Hepatocyte (in vitro differentiated cells): ENCODE measurements around the gene FYTTD1. TPM values are rescaled to one million over a fixed set of nuclear protein-coding genes. Genes with fewer than 3 reads are reported as not detected.

Experiments used
- DNase-seq: peaks from one replicate; pipeline ENCODE4 v3.0.0-alpha.2; 2016; ENCODE audit warnings: low spot score
- H2AFZ ChIP-seq: fragments of 200-600 bp; sonication (generic); 2 replicates; pipeline ENCODE4 v1.6.0; 2016; ENCODE audit warnings: antibody characterized with exemption, mild to moderate bottlenecking
- H3K27ac ChIP-seq: fragments of 200-600 bp; sonication (generic); 2 replicates; pipeline ENCODE4 v1.5.1; 2016; ENCODE audit warnings: mild to moderate bottlenecking
- H3K27me3 ChIP-seq: fragments of 200-600 bp; sonication (generic); 2 replicates; pipeline ENCODE4 v1.6.1; 2016
- H3K36me3 ChIP-seq: fragments of 200-600 bp; sonication (generic); replicated peaks from 2 replicates; pipeline ENCODE4 v1.5.1; 2016; ENCODE audit warnings: low read depth; ENCODE audit not compliant: insufficient read depth
- H3K4me1 ChIP-seq: fragments of 200-600 bp; sonication (generic); 2 replicates; pipeline ENCODE4 v1.5.1; 2016; ENCODE audit warnings: mild to moderate bottlenecking, moderate library complexity; ENCODE audit not compliant: insufficient read depth
- H3K4me2 ChIP-seq: fragments of 200-600 bp; sonication (generic); 2 replicates; pipeline ENCODE4 v1.6.0; 2016
- H3K4me3 ChIP-seq: fragments of 200-600 bp; sonication (generic); 2 replicates; pipeline ENCODE4 v1.5.1; 2016; ENCODE audit warnings: mild to moderate bottlenecking
- H3K79me2 ChIP-seq: fragments of 200-600 bp; sonication (generic); 2 replicates; pipeline ENCODE4 v1.6.0; 2017; ENCODE audit warnings: mild to moderate bottlenecking
- H3K9me2 ChIP-seq: fragments of 200-600 bp; sonication (generic); replicated peaks from 2 replicates; pipeline ENCODE4 v1.6.0; 2017; ENCODE audit warnings: mild to moderate bottlenecking; ENCODE audit not compliant: insufficient read depth
- H3K9me3 ChIP-seq: fragments of 200-600 bp; sonication (generic); 2 replicates; pipeline ENCODE4 v1.5.1; 2016; ENCODE audit warnings: low read depth, mild to moderate bottlenecking
- H4K20me1 ChIP-seq: fragments of 200-600 bp; sonication (generic); 2 replicates; pipeline ENCODE4 v1.6.0; 2016; ENCODE audit warnings: mild to moderate bottlenecking; ENCODE audit not compliant: insufficient read depth, poor library complexity, severe bottlenecking
- CTCF ChIP-seq: fragments of 200-600 bp; sonication (generic); IDR thresholded peaks from 2 replicates; pipeline ENCODE4 v1.5.1; 2016; ENCODE audit warnings: antibody characterized with exemption, mild to moderate bottlenecking; ENCODE audit not compliant: poor library complexity
- EZH2 ChIP-seq: fragments of 200-600 bp; sonication (generic); IDR thresholded peaks from 2 replicates; pipeline ENCODE4 v1.6.1; 2016; ENCODE audit warnings: antibody characterized with exemption, mild to moderate bottlenecking, borderline replicate concordance
- EZH2phosphoT487 ChIP-seq: fragments of 200-600 bp; sonication (generic); IDR thresholded peaks from one replicate; pipeline ENCODE4 v1.6.1; 2018; ENCODE audit warnings: antibody characterized with exemption, mild to moderate bottlenecking, low read depth, moderate library complexity; ENCODE audit not compliant: unreplicated experiment, severe bottlenecking
- WGBS: methylation state at CpG from one replicate; pipeline ENCODE4 v1.1.6; 2016; ENCODE audit warnings: low lambda C conversion rate; ENCODE audit errors: missing lambda C conversion rate; 5-methylcytosine and 5-hydroxymethylcytosine counted together
- polyA plus RNA-seq: library from polyadenylated mRNA; unstranded; fragments of >200 nt; fragmentation: Nextera tagmentation; extraction: Ambion mirVana; gene quantifications from 2 replicates; pipeline ENCODE4 v1.2.1, GENCODE V29; 2016
- total RNA-seq: library from RNA; depleted of rRNA; stranded (reverse); fragments of >200 nt; gene quantifications from 2 replicates; pipeline ENCODE4 v1.2.3, GENCODE V29; 2014

The FYTTD1 gene
- total and polyA plus RNA-seq, 2 experiments from 2014 or later: 32.1 to 51.0 TPM

GRCh38 chr3:197713477-197713822 is 36.2 kb upstream of the FYTTD1 start:
- Histone ChIP-seq H2AFZ (no peak overlapping the region), H3K4me1 (no peaks in the 10 kb centered on the region), H4K20me1 (no peaks in the 10 kb centered on the region), H3K4me3 (no peak overlapping the region), H3K4me2 (no peak overlapping the region), H3K27me3 (no peaks in the 10 kb centered on the region), H3K9me2 (no peaks in the 10 kb centered on the region), H3K9me3 (no peaks in the 10 kb centered on the region), H3K79me2 (no peaks in the 10 kb centered on the region), H3K36me3 (no peaks in the 10 kb centered on the region), H3K27ac (peak overlapping the region; percentile 64)
- 84% methylated on average over 4 of the region's 4 CpGs for WGBS
- TF ChIP-seq CTCF: no peak
- TF ChIP-seq EZH2phosphoT487: no peak
- TF ChIP-seq EZH2: no peak
- no peak for DNase-seq

- no peaks in the 10 kb centered on the region for H3K27me3 ChIP-seq
- H3K4me1 ChIP-seq: no peaks in the 10 kb centered on the region
- no peak overlapping the region for H2AFZ ChIP-seq
- no peak overlapping the region for H3K4me2 ChIP-seq
- 67% methylated on average over 4 of the region's 4 CpGs for WGBS
- no peaks in the 10 kb centered on the region for H3K79me2 ChIP-seq
- H3K4me3 ChIP-seq: no peak overlapping the region
- no peaks in the 10 kb centered on the region for H3K36me3 ChIP-seq
- DNase-seq: no peak
- no peak overlapping the region for H3K27ac ChIP-seq
- H3K9me2 ChIP-seq: no peaks in the 10 kb centered on the region
- H3K9me3 ChIP-seq: no peaks in the 10 kb centered on the region
- no peaks in the 10 kb centered on the region for H4K20me1 ChIP-seq
- TF ChIP-seq EZH2 (no peak), EZH2phosphoT487 (no peak), CTCF (no peak)
Observed at GRCh38 chr3:197714251-197714650, 35.4 kb upstream of the FYTTD1 start.

GRCh38 chr3:197718891-197719290 is 30.8 kb upstream of the FYTTD1 start:
- 71% methylated on average over 8 of the region's 8 CpGs for WGBS
- Histone ChIP-seq H3K4me1 (no peaks in the 10 kb centered on the region), H3K4me3 (no peak overlapping the region), H3K36me3 (no peaks in the 10 kb centered on the region), H3K4me2 (no peak overlapping the region), H4K20me1 (no peaks in the 10 kb centered on the region), H3K9me3 (peaks cover 8% of the 10 kb centered on the region), H3K9me2 (no peaks in the 10 kb centered on the region), H3K27me3 (no peaks in the 10 kb centered on the region), H3K27ac (peak overlapping the region; percentile 79), H3K79me2 (peaks cover 8% of the 10 kb centered on the region), H2AFZ (no peak overlapping the region)
- DNase-seq: peak; percentile 78
- no peak for TF ChIP-seq EZH2phosphoT487
- TF ChIP-seq CTCF: no peak
- no peak for TF ChIP-seq EZH2

GRCh38 chr3:197720694-197721093 is 29.0 kb upstream of the FYTTD1 start:
- H3K4me1 ChIP-seq: no peaks in the 10 kb centered on the region
- no peak for TF ChIP-seq EZH2phosphoT487
- TF ChIP-seq CTCF: no peak
- no peak for TF ChIP-seq EZH2
- H3K36me3 ChIP-seq: no peaks in the 10 kb centered on the region
- peaks cover 8% of the 10 kb centered on the region for H3K9me3 ChIP-seq
- no peaks in the 10 kb centered on the region for H4K20me1 ChIP-seq
- no peak for DNase-seq
- H3K79me2 ChIP-seq: peaks cover 8% of the 10 kb centered on the region
- no peak overlapping the region for H3K27ac ChIP-seq
- 90% methylated on average over 10 of the region's 10 CpGs for WGBS
- H3K9me2 ChIP-seq: no peaks in the 10 kb centered on the region
- H2AFZ ChIP-seq: no peak overlapping the region
- no peak overlapping the region for H3K4me3 ChIP-seq
- H3K4me2 ChIP-seq: no peak overlapping the region
- H3K27me3 ChIP-seq: no peaks in the 10 kb centered on the region
